Mesenchymal stem cell (in vitro differentiated cells and primary cell): ENCODE results near the gene RSF1.

Source experiments
- DNase-seq: peaks from one replicate; pipeline ENCODE4 v3.0.0-alpha.2; 2013
- H2AFZ ChIP-seq: one replicate; pipeline ENCODE4 v1.6.1; 2013; ENCODE audit warnings: low read depth, mild to moderate bottlenecking, control low read depth, inconsistent platforms, low read length, moderate library complexity
- H2AK5ac ChIP-seq: 2 replicates; pipeline ENCODE4 v1.6.1; 2013; ENCODE audit warnings: low read length, moderate library complexity, mild to moderate bottlenecking, inconsistent platforms; ENCODE audit not compliant: severe bottlenecking
- H2BK120ac ChIP-seq: one replicate; pipeline ENCODE4 v1.6.1; 2013; ENCODE audit warnings: low read depth, mild to moderate bottlenecking, inconsistent platforms, low read length, moderate library complexity
- H2BK12ac ChIP-seq, 2 experiments: one replicate each; pipeline ENCODE4 v1.6.1; 2013; ENCODE audit warnings: inconsistent platforms in 2 of 2, low read length in 2 of 2, mild to moderate bottlenecking in 2 of 2, moderate library complexity in 2 of 2, control low read depth in 1 of 2
- H2BK15ac ChIP-seq: one replicate; pipeline ENCODE4 v1.6.1; 2013; ENCODE audit warnings: mild to moderate bottlenecking, low read depth, inconsistent platforms; ENCODE audit not compliant: poor library complexity, severe bottlenecking
- H2BK5ac ChIP-seq: 2 replicates; pipeline ENCODE4 v1.6.1; 2013; ENCODE audit warnings: low read depth, mild to moderate bottlenecking, low read length, control low read depth, inconsistent platforms; ENCODE audit not compliant: poor library complexity, severe bottlenecking
- H3K14ac ChIP-seq, 2 experiments: one replicate each; pipeline ENCODE4 v1.6.1; 2013; ENCODE audit warnings: inconsistent platforms in 2 of 2, low read length in 2 of 2, control low read depth in 1 of 2, mild to moderate bottlenecking in 1 of 2, moderate library complexity in 1 of 2
- H3K18ac ChIP-seq, 2 experiments: one replicate each; pipeline ENCODE4 v1.6.1; 2013; ENCODE audit warnings: inconsistent platforms in 2 of 2, low read length in 2 of 2, control low read depth in 1 of 2, low read depth in 1 of 2, mild to moderate bottlenecking in 1 of 2
- H3K23ac ChIP-seq, 2 experiments: one replicate each; pipeline ENCODE4 v1.6.1; 2013; ENCODE audit warnings: inconsistent platforms in 2 of 2, low read length in 2 of 2, mild to moderate bottlenecking in 2 of 2, moderate library complexity in 2 of 2, control low read depth in 1 of 2
- H3K27ac ChIP-seq: 2 replicates; pipeline ENCODE4 v1.5.1; 2013; ENCODE audit warnings: mild to moderate bottlenecking, moderate library complexity, low read length, control low read depth, inconsistent platforms; ENCODE audit not compliant: poor library complexity, severe bottlenecking
- H3K27me3 ChIP-seq, 2 experiments: 2 replicates each; pipeline versions ENCODE4 v1.6.1 to v1.7.0; 2013; ENCODE audit warnings: low read length in 2 of 2, mild to moderate bottlenecking in 2 of 2, moderate library complexity in 2 of 2, control low read depth in 1 of 2, inconsistent platforms in 1 of 2; ENCODE audit not compliant: control insufficient read depth in 1 of 2, insufficient read depth in 1 of 2
- H3K36me3 ChIP-seq, 2 experiments: 2 replicates each; pipeline versions ENCODE4 v1.6.1 to v1.7.0; 2013; ENCODE audit warnings: low read length in 2 of 2, control low read depth in 1 of 2, inconsistent platforms in 1 of 2, low read depth in 1 of 2, mild to moderate bottlenecking in 1 of 2; ENCODE audit not compliant: insufficient read depth in 2 of 2, control insufficient read depth in 1 of 2
- H3K4ac ChIP-seq, 2 experiments: one replicate each; pipeline ENCODE4 v1.6.1; 2013; ENCODE audit warnings: inconsistent platforms in 2 of 2, low read length in 2 of 2, mild to moderate bottlenecking in 2 of 2, moderate library complexity in 2 of 2, control low read depth in 1 of 2, low read depth in 1 of 2
- H3K4me1 ChIP-seq: 2 replicates; pipeline ENCODE4 v1.6.1; 2013; ENCODE audit warnings: low read depth, low read length, control low read depth; ENCODE audit not compliant: control insufficient read depth, insufficient read depth
- H3K4me2 ChIP-seq: 2 replicates; pipeline ENCODE4 v1.6.1; 2013; ENCODE audit warnings: low read length, mild to moderate bottlenecking, inconsistent platforms; ENCODE audit not compliant: poor library complexity, severe bottlenecking
- H3K4me3 ChIP-seq, 2 experiments: 2 replicates each; pipeline versions ENCODE4 v1.5.1 to v1.7.0; 2013; ENCODE audit warnings: low read length in 2 of 2, mild to moderate bottlenecking in 2 of 2, control low read depth in 1 of 2, low read depth in 1 of 2; ENCODE audit not compliant: insufficient read depth in 1 of 2
- H3K79me1 ChIP-seq: replicated peaks from 2 replicates; pipeline ENCODE4 v1.6.1; 2013; ENCODE audit warnings: mild to moderate bottlenecking, control low read depth, low read length, inconsistent platforms; ENCODE audit not compliant: poor library complexity, severe bottlenecking
- H3K9ac ChIP-seq: 2 replicates; pipeline ENCODE4 v1.7.0; 2013; ENCODE audit warnings: mild to moderate bottlenecking, low read length, moderate library complexity
- H3K9me3 ChIP-seq: 2 replicates; pipeline ENCODE4 v1.7.0; 2013; ENCODE audit warnings: mild to moderate bottlenecking, low read length; ENCODE audit not compliant: control insufficient read depth
- H4K8ac ChIP-seq: one replicate; pipeline ENCODE4 v1.6.1; 2013; ENCODE audit warnings: inconsistent platforms, mild to moderate bottlenecking, low read length, moderate library complexity
- H4K91ac ChIP-seq: one replicate; pipeline ENCODE4 v1.6.1; 2013; ENCODE audit warnings: mild to moderate bottlenecking, low read length, inconsistent platforms
- WGBS: methylation state at CpG from one replicate; pipeline ENCODE4 v1.1.7; 2013; ENCODE audit warnings: mixed read lengths; 5-methylcytosine and 5-hydroxymethylcytosine counted together

Gene RSF1

GRCh38 chr11:77806993-77807392 is 13.5 kb downstream of the RSF1 start:
- Histone ChIP-seq H3K4ac (no peak overlapping the region), H2BK15ac (no peak overlapping the region)
- WGBS: 89% methylated on average over 2 of the region's 2 CpGs

GRCh38 chr11:77806415-77806814 is 14.1 kb downstream of the RSF1 start:
- Histone ChIP-seq H2AK5ac (no peak overlapping the region), H3K27me3 (no peaks in the 10 kb centered on the region), H3K18ac (no peak overlapping the region), H2BK5ac (no peak overlapping the region), H3K36me3 (peaks cover 3 to 11% of the 10 kb centered on the region in 2 experiments), H3K4ac (no peak overlapping the region), H2BK15ac (no peak overlapping the region), H4K91ac (no peak overlapping the region), H2BK12ac (no peak overlapping the region), H3K23ac (no peak overlapping the region), H3K9ac (no peak overlapping the region), H2AFZ (no peak overlapping the region), H3K4me2 (no peak overlapping the region), H3K4me1 (peaks cover 4% of the 10 kb centered on the region), H3K4me3 (no peak overlapping the region), H3K9me3 (no peaks in the 10 kb centered on the region), H2BK120ac (no peak overlapping the region), H4K8ac (no peak overlapping the region), H3K79me1 (peaks cover 3% of the 10 kb centered on the region), H3K27ac (no peak overlapping the region), H3K14ac (no peak overlapping the region)
- DNase-seq: no peak

More at GRCh38 chr11:77806993-77807392, 13.5 kb downstream of the RSF1 start:
- Histone ChIP-seq H3K14ac (no peak overlapping the region), H2AFZ (no peak overlapping the region), H3K4me3 (no peak overlapping the region), H3K18ac (no peak overlapping the region), H2BK5ac (no peak overlapping the region), H4K8ac (no peak overlapping the region), H3K79me1 (peaks cover 3% of the 10 kb centered on the region), H2BK12ac (no peak overlapping the region), H3K9ac (no peak overlapping the region), H2BK120ac (no peak overlapping the region), H3K4me2 (no peak overlapping the region), H3K23ac (no peak overlapping the region), H3K27ac (no peak overlapping the region), H2AK5ac (no peak overlapping the region), H4K91ac (no peak overlapping the region), H3K9me3 (no peaks in the 10 kb centered on the region), H3K27me3 (no peaks in the 10 kb centered on the region), H3K36me3 (peaks cover 3 to 17% of the 10 kb centered on the region in 2 experiments), H3K4me1 (peaks cover 4% of the 10 kb centered on the region)
- DNase-seq: no peak

GRCh38 chr11:77801477-77801876 is 19.0 kb downstream of the RSF1 start:
- WGBS: 94% methylated on average over 3 of the region's 3 CpGs
- H4K8ac ChIP-seq: no peak overlapping the region

GRCh38 chr11:77800449-77800848 is 20.1 kb downstream of the RSF1 start:
- Histone ChIP-seq H3K9me3 (no peaks in the 10 kb centered on the region), H2BK12ac (no peak overlapping the region), H2BK5ac (no peak overlapping the region), H3K4me1 (peaks cover 2% of the 10 kb centered on the region), H3K4ac (no peak overlapping the region), H3K9ac (no peak overlapping the region), H3K23ac (no peak overlapping the region), H3K36me3 (peaks cover 0 to 6% of the 10 kb centered on the region in 2 experiments), H3K18ac (no peak overlapping the region), H2BK120ac (no peak overlapping the region), H2BK15ac (no peak overlapping the region), H3K27me3 (no peaks in the 10 kb centered on the region), H4K8ac (no peak overlapping the region), H3K4me3 (no peak overlapping the region), H3K4me2 (no peak overlapping the region), H3K27ac (no peak overlapping the region), H4K91ac (no peak overlapping the region), H3K14ac (no peak overlapping the region), H3K79me1 (peaks cover 3% of the 10 kb centered on the region), H2AFZ (no peak overlapping the region), H2AK5ac (no peak overlapping the region)
- DNase-seq: no peak

More at GRCh38 chr11:77801477-77801876, 19.0 kb downstream of the RSF1 start:
- no peak overlapping the region for H3K27ac ChIP-seq
- H3K4me3 ChIP-seq: no peak overlapping the region
- H2BK5ac ChIP-seq: no peak overlapping the region
- H3K9ac ChIP-seq: no peak overlapping the region
- H2BK12ac ChIP-seq: no peak overlapping the region
- H3K4ac ChIP-seq: no peak overlapping the region
- H3K9me3 ChIP-seq: no peaks in the 10 kb centered on the region
- H3K4me2 ChIP-seq: no peak overlapping the region
- H3K23ac ChIP-seq: no peak overlapping the region
- no peak overlapping the region for H4K91ac ChIP-seq
- H2BK120ac ChIP-seq: no peak overlapping the region
- peaks cover 0 to 6% of the 10 kb centered on the region in 2 experiments for H3K36me3 ChIP-seq
- no peaks in the 10 kb centered on the region for H3K27me3 ChIP-seq
- peaks cover 4% of the 10 kb centered on the region for H3K4me1 ChIP-seq
- DNase-seq: no peak
- H2BK15ac ChIP-seq: no peak overlapping the region
- H2AK5ac ChIP-seq: no peak overlapping the region
- peaks cover 3% of the 10 kb centered on the region for H3K79me1 ChIP-seq
- H3K18ac ChIP-seq: no peak overlapping the region
- H2AFZ ChIP-seq: no peak overlapping the region
- H3K14ac ChIP-seq: no peak overlapping the region
